H1 (cell line): Measurements from ENCODE around the gene RNF31. TPM values are rescaled to one million over a fixed set of nuclear protein-coding genes. Genes with fewer than 3 reads are reported as not detected.

Source experiments
- FOSL1 ChIP-seq: IDR thresholded peaks from 2 replicates; pipeline ENCODE4 v1.6.1; 2011; ENCODE audit warnings: mild to moderate bottlenecking, low read depth, low read length, moderate library complexity; ENCODE audit not compliant: insufficient read depth
- NANOG ChIP-seq: IDR thresholded peaks from 2 replicates; pipeline ENCODE4 v1.6.1; 2011; ENCODE audit warnings: low read length, low read depth, mild to moderate bottlenecking, inconsistent platforms; ENCODE audit not compliant: insufficient read depth, poor library complexity, severe bottlenecking
- PHF8 ChIP-seq: fragments of 200-600 bp; sonication (generic); conservative IDR thresholded peaks from 2 replicates; pipeline ENCODE4 v1.7.1; 2012; ENCODE audit warnings: low read depth, mild to moderate bottlenecking, inconsistent platforms, low read length, moderate library complexity
- POLR2A ChIP-seq, 2 experiments: IDR thresholded peaks; 1 replicate in 1 of 2; 2 replicates in 1 of 2; pipeline ENCODE4 v1.6.1; 2011; ENCODE audit warnings: low read depth in 2 of 2, low read length in 2 of 2, mild to moderate bottlenecking in 2 of 2; ENCODE audit errors: control extremely low read depth in 1 of 2
- POLR2AphosphoS5 ChIP-seq: IDR thresholded peaks from 2 replicates; pipeline ENCODE4 v1.6.1; 2011; ENCODE audit warnings: low read depth, low read length
- polyA plus RNA-seq, 7 experiments: library from polyadenylated mRNA; depleted of rRNA in 3 of 7; stranded (reverse) in 5 of 7; unstranded in 2 of 7; fragments of >200 nt in 5 of 7; fragments of 200-250 nt in 2 of 7; gene quantifications; 1 replicate in 5 of 7; 2 replicates in 1 of 7; 4 replicates in 1 of 7; pipeline versions ENCODE4 v1.2.1 to v1.2.3, GENCODE V29; 2011 to 2013; ENCODE audit warnings: missing spikeins in 2 of 7, mixed read lengths in 2 of 7
- total RNA-seq: library from RNA; stranded (reverse); fragmentation: NEBNext Ultra II Directional; extraction: Animal tissue kit (Norgen Biotek cat#: 25700); gene quantifications from 2 replicates; pipeline ENCODE4 v1.2.1, GENCODE V29; 2021
- TF ChIP-seq, protein P1 (sequence below): IDR thresholded peaks from 2 replicates; pipeline ENCODE4 v1.6.1; 2011; ENCODE audit warnings: low read depth, mild to moderate bottlenecking, low read length; ENCODE audit not compliant: insufficient read depth
- TF ChIP-seq, protein P2 (sequence below): fragments of 300-600 bp; sonication (generic); IDR thresholded peaks from 2 replicates; pipeline ENCODE4 v1.7.1; 2012; ENCODE audit warnings: low read length, moderate library complexity, mild to moderate bottlenecking, inconsistent platforms; ENCODE audit not compliant: insufficient replicate concordance

RNF31 gene
- total and polyA plus RNA-seq, 2 of the 8 experiments (the other 6 are each of a cell fraction or from before 2014, with no cell fraction given), result 17.5 to 72.0 TPM

DNA sequence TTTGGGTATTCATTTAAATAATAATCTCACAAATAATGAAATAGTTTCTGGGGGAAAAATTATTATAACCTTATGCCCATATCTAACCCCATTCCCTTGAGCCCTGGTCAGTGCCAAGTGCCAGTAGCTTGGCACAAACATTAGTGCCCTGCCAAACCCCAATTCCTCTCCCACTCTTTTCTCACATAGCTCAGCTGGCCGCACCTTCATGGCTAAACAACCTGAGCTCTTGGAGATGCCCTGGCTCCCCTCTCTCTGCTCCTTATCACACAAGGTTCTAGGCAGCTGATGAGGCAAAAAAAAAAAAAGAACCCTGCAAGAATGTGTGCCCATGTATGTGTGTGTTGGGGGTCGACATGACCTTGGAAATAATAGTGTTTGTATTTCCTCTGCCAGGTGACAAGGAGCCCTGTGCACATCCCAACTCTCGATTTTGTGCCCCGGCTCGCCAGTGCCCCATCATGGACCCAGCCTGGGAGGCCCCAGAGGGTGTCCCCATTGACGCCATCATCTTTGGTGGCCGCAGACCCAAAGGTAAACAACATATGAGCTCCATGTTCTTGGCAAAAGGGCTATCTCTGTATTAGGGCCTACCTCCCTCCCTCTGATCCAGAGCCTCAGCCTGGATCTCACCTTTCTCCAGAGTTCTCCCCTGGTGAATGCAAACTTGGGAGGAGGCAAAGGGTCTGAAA is 44.8 kb upstream of the RNF31 start (continued):
- TF ChIP-seq POLR2AphosphoS5 (no peak; the same call in 1 of the 2 replicates), POLR2A (IDR thresholded peaks at IDR 0.05; ENCODE audit: control extremely low read depth in 1 of 2, low read depth in 2 of 2, low read length in 2 of 2) (no peak), PHF8 (no peak), NANOG (no peak), FOSL1 (no peak)
- TF ChIP-seq, protein P1, sequence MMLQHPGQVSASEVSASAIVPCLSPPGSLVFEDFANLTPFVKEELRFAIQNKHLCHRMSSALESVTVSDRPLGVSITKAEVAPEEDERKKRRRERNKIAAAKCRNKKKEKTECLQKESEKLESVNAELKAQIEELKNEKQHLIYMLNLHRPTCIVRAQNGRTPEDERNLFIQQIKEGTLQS, result no peak
- TF ChIP-seq, protein P2, sequence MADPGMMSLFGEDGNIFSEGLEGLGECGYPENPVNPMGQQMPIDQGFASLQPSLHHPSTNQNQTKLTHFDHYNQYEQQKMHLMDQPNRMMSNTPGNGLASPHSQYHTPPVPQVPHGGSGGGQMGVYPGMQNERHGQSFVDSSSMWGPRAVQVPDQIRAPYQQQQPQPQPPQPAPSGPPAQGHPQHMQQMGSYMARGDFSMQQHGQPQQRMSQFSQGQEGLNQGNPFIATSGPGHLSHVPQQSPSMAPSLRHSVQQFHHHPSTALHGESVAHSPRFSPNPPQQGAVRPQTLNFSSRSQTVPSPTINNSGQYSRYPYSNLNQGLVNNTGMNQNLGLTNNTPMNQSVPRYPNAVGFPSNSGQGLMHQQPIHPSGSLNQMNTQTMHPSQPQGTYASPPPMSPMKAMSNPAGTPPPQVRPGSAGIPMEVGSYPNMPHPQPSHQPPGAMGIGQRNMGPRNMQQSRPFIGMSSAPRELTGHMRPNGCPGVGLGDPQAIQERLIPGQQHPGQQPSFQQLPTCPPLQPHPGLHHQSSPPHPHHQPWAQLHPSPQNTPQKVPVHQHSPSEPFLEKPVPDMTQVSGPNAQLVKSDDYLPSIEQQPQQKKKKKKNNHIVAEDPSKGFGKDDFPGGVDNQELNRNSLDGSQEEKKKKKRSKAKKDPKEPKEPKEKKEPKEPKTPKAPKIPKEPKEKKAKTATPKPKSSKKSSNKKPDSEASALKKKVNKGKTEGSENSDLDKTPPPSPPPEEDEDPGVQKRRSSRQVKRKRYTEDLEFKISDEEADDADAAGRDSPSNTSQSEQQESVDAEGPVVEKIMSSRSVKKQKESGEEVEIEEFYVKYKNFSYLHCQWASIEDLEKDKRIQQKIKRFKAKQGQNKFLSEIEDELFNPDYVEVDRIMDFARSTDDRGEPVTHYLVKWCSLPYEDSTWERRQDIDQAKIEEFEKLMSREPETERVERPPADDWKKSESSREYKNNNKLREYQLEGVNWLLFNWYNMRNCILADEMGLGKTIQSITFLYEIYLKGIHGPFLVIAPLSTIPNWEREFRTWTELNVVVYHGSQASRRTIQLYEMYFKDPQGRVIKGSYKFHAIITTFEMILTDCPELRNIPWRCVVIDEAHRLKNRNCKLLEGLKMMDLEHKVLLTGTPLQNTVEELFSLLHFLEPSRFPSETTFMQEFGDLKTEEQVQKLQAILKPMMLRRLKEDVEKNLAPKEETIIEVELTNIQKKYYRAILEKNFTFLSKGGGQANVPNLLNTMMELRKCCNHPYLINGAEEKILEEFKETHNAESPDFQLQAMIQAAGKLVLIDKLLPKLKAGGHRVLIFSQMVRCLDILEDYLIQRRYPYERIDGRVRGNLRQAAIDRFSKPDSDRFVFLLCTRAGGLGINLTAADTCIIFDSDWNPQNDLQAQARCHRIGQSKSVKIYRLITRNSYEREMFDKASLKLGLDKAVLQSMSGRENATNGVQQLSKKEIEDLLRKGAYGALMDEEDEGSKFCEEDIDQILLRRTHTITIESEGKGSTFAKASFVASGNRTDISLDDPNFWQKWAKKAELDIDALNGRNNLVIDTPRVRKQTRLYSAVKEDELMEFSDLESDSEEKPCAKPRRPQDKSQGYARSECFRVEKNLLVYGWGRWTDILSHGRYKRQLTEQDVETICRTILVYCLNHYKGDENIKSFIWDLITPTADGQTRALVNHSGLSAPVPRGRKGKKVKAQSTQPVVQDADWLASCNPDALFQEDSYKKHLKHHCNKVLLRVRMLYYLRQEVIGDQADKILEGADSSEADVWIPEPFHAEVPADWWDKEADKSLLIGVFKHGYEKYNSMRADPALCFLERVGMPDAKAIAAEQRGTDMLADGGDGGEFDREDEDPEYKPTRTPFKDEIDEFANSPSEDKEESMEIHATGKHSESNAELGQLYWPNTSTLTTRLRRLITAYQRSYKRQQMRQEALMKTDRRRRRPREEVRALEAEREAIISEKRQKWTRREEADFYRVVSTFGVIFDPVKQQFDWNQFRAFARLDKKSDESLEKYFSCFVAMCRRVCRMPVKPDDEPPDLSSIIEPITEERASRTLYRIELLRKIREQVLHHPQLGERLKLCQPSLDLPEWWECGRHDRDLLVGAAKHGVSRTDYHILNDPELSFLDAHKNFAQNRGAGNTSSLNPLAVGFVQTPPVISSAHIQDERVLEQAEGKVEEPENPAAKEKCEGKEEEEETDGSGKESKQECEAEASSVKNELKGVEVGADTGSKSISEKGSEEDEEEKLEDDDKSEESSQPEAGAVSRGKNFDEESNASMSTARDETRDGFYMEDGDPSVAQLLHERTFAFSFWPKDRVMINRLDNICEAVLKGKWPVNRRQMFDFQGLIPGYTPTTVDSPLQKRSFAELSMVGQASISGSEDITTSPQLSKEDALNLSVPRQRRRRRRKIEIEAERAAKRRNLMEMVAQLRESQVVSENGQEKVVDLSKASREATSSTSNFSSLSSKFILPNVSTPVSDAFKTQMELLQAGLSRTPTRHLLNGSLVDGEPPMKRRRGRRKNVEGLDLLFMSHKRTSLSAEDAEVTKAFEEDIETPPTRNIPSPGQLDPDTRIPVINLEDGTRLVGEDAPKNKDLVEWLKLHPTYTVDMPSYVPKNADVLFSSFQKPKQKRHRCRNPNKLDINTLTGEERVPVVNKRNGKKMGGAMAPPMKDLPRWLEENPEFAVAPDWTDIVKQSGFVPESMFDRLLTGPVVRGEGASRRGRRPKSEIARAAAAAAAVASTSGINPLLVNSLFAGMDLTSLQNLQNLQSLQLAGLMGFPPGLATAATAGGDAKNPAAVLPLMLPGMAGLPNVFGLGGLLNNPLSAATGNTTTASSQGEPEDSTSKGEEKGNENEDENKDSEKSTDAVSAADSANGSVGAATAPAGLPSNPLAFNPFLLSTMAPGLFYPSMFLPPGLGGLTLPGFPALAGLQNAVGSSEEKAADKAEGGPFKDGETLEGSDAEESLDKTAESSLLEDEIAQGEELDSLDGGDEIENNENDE, result no peak
- TF ChIP-seq, all 59 proteins: peak for 0
